ENCODE data around the gene CRTAC1. TPM values are rescaled to one million over a fixed set of nuclear protein-coding genes. Genes with fewer than 3 reads are reported as not detected.

The CRTAC1 gene
- total RNA-seq, 1 donor from 2014 or later: 2.0 TPM

GRCh38 chr10:97974526-97975525 is 55.6 kb downstream of the CRTAC1 start:
- no peak for DNase-seq (ENCODE audit: low read depth in 2 of 2)

GRCh38 chr10:97974100-97974499 is 56.3 kb downstream of the CRTAC1 start:
- no peak for DNase-seq (ENCODE audit: low read depth in 2 of 2)

- DNase-seq (ENCODE audit: low read depth in 2 of 2): no peak
These were observed 60.8 kb downstream of the CRTAC1 start for GRCh38 chr10:97969538-97970079.

- DNase-seq (ENCODE audit: low read depth in 2 of 2): no peak
These were observed 65.7 kb downstream of the CRTAC1 start for GRCh38 chr10:97964748-97965147.

- no peak for DNase-seq (ENCODE audit: low read depth in 2 of 2)
These were observed 68.5 kb downstream of the CRTAC1 start for GRCh38 chr10:97961945-97962344.

GRCh38 chr10:97960269-97961056 is 70.0 kb downstream of the CRTAC1 start:
- no peak for DNase-seq (ENCODE audit: low read depth in 2 of 2)

GRCh38 chr10:97949462-97949861 is 81.0 kb downstream of the CRTAC1 start:
- no peak for DNase-seq (ENCODE audit: low read depth in 2 of 2)

GRCh38 chr10:97948822-97949221 is 81.6 kb downstream of the CRTAC1 start:
- no peak for DNase-seq (ENCODE audit: low read depth in 2 of 2)

- DNase-seq (ENCODE audit: low read depth in 2 of 2): no peak
These were observed 85.6 kb downstream of the CRTAC1 start for GRCh38 chr10:97944772-97945171.

GRCh38 chr10:97943294-97943693 is 87.1 kb downstream of the CRTAC1 start:
- no peak for DNase-seq (ENCODE audit: low read depth in 2 of 2)

- no peak for DNase-seq (ENCODE audit: low read depth in 2 of 2)
These were observed 89.9 kb downstream of the CRTAC1 start for GRCh38 chr10:97940534-97940933.

GRCh38 chr10:97939446-97939990 is 90.9 kb downstream of the CRTAC1 start:
- DNase-seq (ENCODE audit: low read depth in 2 of 2): no peak

GRCh38 chr10:97937928-97938327 is 92.5 kb downstream of the CRTAC1 start:
- DNase-seq (ENCODE audit: low read depth in 2 of 2): no peak

GRCh38 chr10:97937054-97937453 is 93.4 kb downstream of the CRTAC1 start:
- DNase-seq (ENCODE audit: low read depth in 2 of 2): no peak

- DNase-seq (ENCODE audit: low read depth in 2 of 2): no peak
These were observed 94.3 kb downstream of the CRTAC1 start for GRCh38 chr10:97936126-97936525.

GRCh38 chr10:97932932-97933530 is 97.4 kb downstream of the CRTAC1 start:
- no peak for DNase-seq (ENCODE audit: low read depth in 2 of 2)

- peak in 1 of 2 donors; percentile 76 for DNase-seq (ENCODE audit: low read depth in 2 of 2)
These were observed 99.4 kb downstream of the CRTAC1 start for GRCh38 chr10:97931041-97931440.

- no peak for DNase-seq (ENCODE audit: low read depth in 2 of 2)
These were observed 101.5 kb downstream of the CRTAC1 start for GRCh38 chr10:97928897-97929296.

GRCh38 chr10:97927622-97928021 is 102.8 kb downstream of the CRTAC1 start:
- no peak for DNase-seq (ENCODE audit: low read depth in 2 of 2)

- DNase-seq (ENCODE audit: low read depth in 2 of 2): no peak
These were observed 104.4 kb downstream of the CRTAC1 start for GRCh38 chr10:97926055-97926454.

- DNase-seq (ENCODE audit: low read depth in 2 of 2): no peak
These were observed 105.0 kb downstream of the CRTAC1 start for GRCh38 chr10:97925308-97925938.
